OCI-LY7 (cell line): Measurements from ENCODE around the gene TBKBP1. TPM values are rescaled to one million over a fixed set of nuclear protein-coding genes. Genes with fewer than 3 reads are reported as not detected.

Experiments used
- BruUV-seq: library from RNA; stranded (reverse); fragments of 400-500 nt; replicated peaks from 2 replicates; lab custom pipeline; 2021; lab: Mats Ljungman, UMichigan
- CTCF ChIA-PET: fragments of 300-600 bp; sonication (Branson Sonifier 250); formaldehyde crosslinking; loops from one replicate; lab custom pipeline; 2022; ENCODE audit warnings: antibody characterized with exemption; ENCODE audit not compliant: unreplicated experiment; lab: Charles Lee
- POLR2A ChIA-PET: fragments of 300-600 bp; sonication (Branson Sonifier 250); formaldehyde crosslinking; loops from one replicate; lab custom pipeline; 2022; ENCODE audit warnings: antibody characterized with exemption; lab: Charles Lee
- DNase-seq: peaks from one replicate; pipeline ENCODE4 v3.0.0-alpha.2; 2015; ENCODE audit warnings: low spot score
- H2AFZ ChIP-seq: fragments of 200-600 bp; sonication (generic), shearing (Covaris generic); 2 replicates; pipeline ENCODE4 v1.6.1; 2014; ENCODE audit warnings: mild to moderate bottlenecking, antibody characterized with exemption, low read length, moderate library complexity
- H3K27ac ChIP-seq: fragments of 200-600 bp; sonication (generic); 2 replicates; pipeline ENCODE4 v1.5.1; 2014; ENCODE audit warnings: mixed run types, low read depth, mild to moderate bottlenecking, moderate library complexity, low read length, inconsistent platforms; ENCODE audit not compliant: poor library complexity, severe bottlenecking
- H3K36me3 ChIP-seq: fragments of 200-600 bp; sonication (generic); 2 replicates; pipeline ENCODE4 v1.6.1; 2014; ENCODE audit warnings: mild to moderate bottlenecking, antibody characterized with exemption, low read length, moderate library complexity, mixed read lengths; ENCODE audit not compliant: insufficient read depth
- H3K4me1 ChIP-seq: fragments of 200-600 bp; sonication (generic); 2 replicates; pipeline ENCODE4 v1.5.1; 2014; ENCODE audit warnings: mild to moderate bottlenecking, low read length; ENCODE audit not compliant: insufficient read depth, poor library complexity, severe bottlenecking
- H3K4me2 ChIP-seq: fragments of 200-600 bp; sonication (generic); 2 replicates; pipeline ENCODE4 v1.6.1; 2014; ENCODE audit warnings: mild to moderate bottlenecking, low read length
- H3K4me3 ChIP-seq: fragments of 200-600 bp; sonication (generic); 2 replicates; pipeline ENCODE4 v1.5.1; 2014; ENCODE audit warnings: mild to moderate bottlenecking, low read depth, low read length; ENCODE audit not compliant: poor library complexity, severe bottlenecking
- H3K79me2 ChIP-seq: fragments of 200-600 bp; sonication (generic); 2 replicates; pipeline ENCODE4 v1.6.1; 2016; ENCODE audit warnings: low read depth, mild to moderate bottlenecking, low read length, moderate library complexity, mixed read lengths; ENCODE audit not compliant: insufficient read depth
- H3K9me2 ChIP-seq: fragments of 200-600 bp; sonication (generic); 2 replicates; pipeline ENCODE4 v1.6.1; 2016; ENCODE audit warnings: mild to moderate bottlenecking, low read length, mixed read lengths; ENCODE audit not compliant: insufficient read depth
- H3K9me3 ChIP-seq: fragments of 200-600 bp; sonication (generic); 2 replicates; pipeline ENCODE4 v1.6.1; 2014; ENCODE audit warnings: mild to moderate bottlenecking, mixed run types, low read length, mixed read lengths
- H4K20me1 ChIP-seq: fragments of 200-600 bp; sonication (generic); 2 replicates; pipeline ENCODE4 v1.6.1; 2014; ENCODE audit warnings: mild to moderate bottlenecking, antibody characterized with exemption, low read length, moderate library complexity, mixed read lengths; ENCODE audit not compliant: insufficient read depth
- CTCF ChIP-seq: fragments of 200-600 bp; sonication (generic); conservative IDR thresholded peaks from 2 replicates; pipeline ENCODE4 v1.5.1; 2014; ENCODE audit warnings: mild to moderate bottlenecking, antibody characterized with exemption, low read length, moderate library complexity, mixed read lengths
- EZH2phosphoT487 ChIP-seq: fragments of 200-600 bp; sonication (generic); IDR thresholded peaks from 2 replicates; pipeline ENCODE4 v1.6.1; 2018; ENCODE audit warnings: low read depth, borderline replicate concordance, mild to moderate bottlenecking, mixed run types, antibody characterized with exemption, low read length, moderate library complexity, mixed read lengths
- intact Hi-C: fragments of 100-400 bp; cut with micrococcal nuclease; formaldehyde crosslinking; loops from one replicate; pipeline ENCODE4 v1.10.0; 2022; ENCODE audit not compliant: unreplicated experiment
- total RNA-seq, 2 experiments: library from RNA; depleted of rRNA in 1 of 2; stranded (reverse); fragments of >200 nt in 1 of 2; shearing (Covaris generic) in 1 of 2; gene quantifications; 2 replicates each; pipeline ENCODE4 v1.2.3, GENCODE V29; 2014 to 2022

TBKBP1 gene
- total RNA-seq, 2 experiments from 2014 or later: 8.3 to 16.0 TPM

- intact Hi-C loops: no loop called here
- Histone ChIP-seq H3K9me3 (no peaks in the 10 kb centered on the region), H3K36me3 (no peaks in the 10 kb centered on the region), H3K4me1 (no peaks in the 10 kb centered on the region), H3K79me2 (no peaks in the 10 kb centered on the region), H3K4me2 (no peak overlapping the region), H3K4me3 (no peak overlapping the region), H2AFZ (no peak overlapping the region), H3K27ac (no peak overlapping the region), H4K20me1 (no peaks in the 10 kb centered on the region; the same call in 1 of the 2 replicates), H3K9me2 (no peaks in the 10 kb centered on the region)
- POLR2A ChIA-PET: interaction anchor here (0.6 kb wide), 1 partner anchor 126 kb away, joined by 3 read pairs; no protein-coding TSS in a partner anchor
- CTCF ChIA-PET: interaction anchor here (0.6 kb wide), 1 partner anchor 21 kb away, joined by 3 read pairs; no protein-coding TSS in a partner anchor
- TF ChIP-seq EZH2phosphoT487 (no peak), CTCF (no peak)
- no TSS peak for BruUV-seq
- no peak for DNase-seq
These were observed 34.4 kb downstream of the TBKBP1 start for GRCh38 chr17:47728214-47728877.

- intact Hi-C loops: no loop called here
- POLR2A ChIA-PET: no interaction called here
- CTCF ChIA-PET: no interaction called here
These were observed 35.5 kb downstream of the TBKBP1 start for GRCh38 chr17:47729476-47729875.

More at GRCh38 chr17:47729476-47729875, 35.5 kb downstream of the TBKBP1 start:
- Histone ChIP-seq H3K4me2 (no peak overlapping the region), H3K4me3 (no peak overlapping the region), H3K9me2 (no peaks in the 10 kb centered on the region), H3K79me2 (no peaks in the 10 kb centered on the region), H2AFZ (no peak overlapping the region), H3K9me3 (no peaks in the 10 kb centered on the region), H3K27ac (no peak overlapping the region), H3K4me1 (no peaks in the 10 kb centered on the region), H3K36me3 (no peaks in the 10 kb centered on the region), H4K20me1 (no peaks in the 10 kb centered on the region; the same call in 1 of the 2 replicates)
- no TSS peak for BruUV-seq
- DNase-seq: no peak
- no peak for TF ChIP-seq CTCF
- TF ChIP-seq EZH2phosphoT487: no peak
